ENCODE measurements around the gene KCNC3.

DNA sequence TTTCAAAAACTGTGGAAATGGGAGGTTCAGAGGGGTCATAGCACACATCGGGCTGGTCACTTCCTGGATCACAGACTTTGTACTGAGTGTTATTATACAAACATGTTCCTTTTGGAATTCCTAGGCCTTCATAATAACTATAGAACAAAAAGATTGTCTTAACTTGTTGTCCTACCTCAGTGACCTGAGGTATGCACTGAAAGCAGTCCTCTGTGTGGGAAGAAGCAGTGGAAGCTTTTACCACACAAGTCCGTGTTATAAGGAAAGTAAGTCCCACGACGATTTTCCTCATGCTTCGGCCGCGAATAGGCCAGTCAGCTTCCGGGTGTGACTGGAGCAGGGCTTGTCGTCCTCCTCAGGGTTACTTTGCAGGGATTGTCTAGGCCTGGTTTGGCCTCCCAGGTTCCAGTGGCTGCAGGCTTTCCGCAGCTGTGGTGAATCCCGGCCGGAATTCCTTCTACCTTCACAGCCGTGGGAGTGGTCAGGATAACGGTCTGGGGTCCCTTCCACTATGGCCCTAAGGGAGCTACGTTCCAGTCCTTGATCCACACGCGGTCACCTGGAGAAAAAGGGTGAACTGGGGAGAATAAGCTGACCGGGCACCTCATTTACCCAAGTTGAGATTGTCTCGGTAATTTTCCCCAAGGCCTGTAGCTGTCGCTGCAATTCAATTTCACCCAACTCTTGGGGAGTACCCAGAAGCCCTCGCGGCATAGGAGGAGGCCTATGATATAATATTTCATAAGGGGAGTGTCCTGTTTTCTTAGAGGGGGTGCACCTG, 20.3 kb upstream of the KCNC3 start:
- TF ChIP-seq, protein P1, sequence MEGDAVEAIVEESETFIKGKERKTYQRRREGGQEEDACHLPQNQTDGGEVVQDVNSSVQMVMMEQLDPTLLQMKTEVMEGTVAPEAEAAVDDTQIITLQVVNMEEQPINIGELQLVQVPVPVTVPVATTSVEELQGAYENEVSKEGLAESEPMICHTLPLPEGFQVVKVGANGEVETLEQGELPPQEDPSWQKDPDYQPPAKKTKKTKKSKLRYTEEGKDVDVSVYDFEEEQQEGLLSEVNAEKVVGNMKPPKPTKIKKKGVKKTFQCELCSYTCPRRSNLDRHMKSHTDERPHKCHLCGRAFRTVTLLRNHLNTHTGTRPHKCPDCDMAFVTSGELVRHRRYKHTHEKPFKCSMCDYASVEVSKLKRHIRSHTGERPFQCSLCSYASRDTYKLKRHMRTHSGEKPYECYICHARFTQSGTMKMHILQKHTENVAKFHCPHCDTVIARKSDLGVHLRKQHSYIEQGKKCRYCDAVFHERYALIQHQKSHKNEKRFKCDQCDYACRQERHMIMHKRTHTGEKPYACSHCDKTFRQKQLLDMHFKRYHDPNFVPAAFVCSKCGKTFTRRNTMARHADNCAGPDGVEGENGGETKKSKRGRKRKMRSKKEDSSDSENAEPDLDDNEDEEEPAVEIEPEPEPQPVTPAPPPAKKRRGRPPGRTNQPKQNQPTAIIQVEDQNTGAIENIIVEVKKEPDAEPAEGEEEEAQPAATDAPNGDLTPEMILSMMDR (IDR thresholded peaks at IDR 0.05) = no peak
- TF ChIP-seq POLR2A (IDR thresholded peaks at IDR 0.05) = no peak

All from adrenal gland (tissue), 5 donors.